Hepatocyte (in vitro differentiated cells): Measurements from ENCODE around the gene COL6A3.

ENCODE experiments used
- CTCF ChIP-seq: fragments of 200-600 bp; sonication (generic); IDR thresholded peaks from 2 replicates; pipeline ENCODE4 v1.5.1; 2016; ENCODE audit warnings: antibody characterized with exemption, mild to moderate bottlenecking; ENCODE audit not compliant: poor library complexity
- EZH2 ChIP-seq: fragments of 200-600 bp; sonication (generic); IDR thresholded peaks from 2 replicates; pipeline ENCODE4 v1.6.1; 2016; ENCODE audit warnings: antibody characterized with exemption, mild to moderate bottlenecking, borderline replicate concordance

GRCh38 chr2:237403024-237403882 lies 10.7 kb downstream of the COL6A3 start:
- TF ChIP-seq CTCF (no peak), EZH2 (no peak)
